Fibroblast of lung (primary cell): ENCODE data around the gene ROBO2. TPM values are rescaled to one million over a fixed set of nuclear protein-coding genes. Genes with fewer than 3 reads are reported as not detected.

Experiments
- DNase-seq, 2 donors: peaks; one replicate each; pipeline versions ENCODE4 v3.0.0 to v3.0.0-alpha.2; 2010; ENCODE audit warnings: low read depth in 2 of 2
- H2AFZ ChIP-seq: 2 replicates; pipeline ENCODE4 v1.5.1; 2012; ENCODE audit warnings: low read length, control low read depth, inconsistent platforms
- H3K27ac ChIP-seq: 2 replicates; pipeline ENCODE4 v1.5.1; 2011; ENCODE audit warnings: low read length, control low read depth; ENCODE audit not compliant: insufficient read depth
- H3K27me3 ChIP-seq: 2 replicates; pipeline ENCODE4 v1.5.1; 2011; ENCODE audit warnings: mild to moderate bottlenecking, low read length; ENCODE audit not compliant: control insufficient read depth, insufficient read depth
- H3K36me3 ChIP-seq: 2 replicates; pipeline ENCODE4 v1.5.1; 2011; ENCODE audit warnings: low read length; ENCODE audit not compliant: control insufficient read depth, insufficient read depth
- H3K4me1 ChIP-seq: 2 replicates; pipeline ENCODE4 v1.5.1; 2011; ENCODE audit warnings: low read length; ENCODE audit not compliant: control insufficient read depth, insufficient read depth; ENCODE audit errors: extremely low read depth
- H3K4me2 ChIP-seq: 2 replicates; pipeline ENCODE4 v1.5.1; 2011; ENCODE audit warnings: low read length, control low read depth; ENCODE audit not compliant: insufficient read depth; ENCODE audit errors: extremely low read depth
- H3K4me3 ChIP-seq, 4 experiments: fragments of 200-600 bp in 1 of 4; sonication (generic) in 1 of 4; replicated peaks in 1 of 4; 2 replicates each; pipeline ENCODE4 v1.5.1; 2011 to 2016; ENCODE audit warnings: low read length in 4 of 4, low read depth in 3 of 4, mild to moderate bottlenecking in 3 of 4, control low read depth in 2 of 4, inconsistent platforms in 1 of 4, mixed read lengths in 1 of 4; ENCODE audit not compliant: insufficient read depth in 1 of 4; ENCODE audit errors: control extremely low read depth in 1 of 4
- H3K79me2 ChIP-seq: 2 replicates; pipeline ENCODE4 v1.5.1; 2012; ENCODE audit warnings: mild to moderate bottlenecking, low read length, inconsistent platforms; ENCODE audit not compliant: control insufficient read depth, insufficient read depth
- H3K9ac ChIP-seq: 2 replicates; pipeline ENCODE4 v1.5.1; 2011; ENCODE audit warnings: mild to moderate bottlenecking, low read length, control low read depth; ENCODE audit not compliant: insufficient read depth
- H3K9me3 ChIP-seq: 2 replicates; pipeline ENCODE4 v1.5.1; 2012; ENCODE audit warnings: low read depth, low read length; ENCODE audit not compliant: control insufficient read depth, insufficient read depth
- H4K20me1 ChIP-seq: 2 replicates; pipeline ENCODE4 v1.5.1; 2011; ENCODE audit warnings: low read length; ENCODE audit not compliant: control insufficient read depth, insufficient read depth; ENCODE audit errors: extremely low read depth
- EZH2 ChIP-seq: IDR thresholded peaks from 2 replicates; pipeline ENCODE4 v1.5.1; 2012; ENCODE audit warnings: low read length, control low read depth, mild to moderate bottlenecking; ENCODE audit errors: missing control alignments
- polyA plus RNA-seq, 2 donors: library from polyadenylated mRNA; depleted of rRNA in 1 of 2; stranded (reverse) in 1 of 2; unstranded in 1 of 2; fragments of >200 nt; gene quantifications; 2 replicates each; pipeline ENCODE4 v1.2.1, GENCODE V29; 2011 to 2012; ENCODE audit warnings: missing spikeins in 1 of 2
- total RNA-seq: library from RNA; depleted of rRNA; stranded (reverse); fragments of >200 nt; gene quantifications from 2 replicates; pipeline ENCODE4 v1.2.1, GENCODE V29; 2014
- TF ChIP-seq, protein P1 (sequence below), 2 donors: IDR thresholded peaks in 1 of 2; conservative IDR thresholded peaks in 1 of 2; 1 replicate in 1 of 2; 2 replicates in 1 of 2; pipeline ENCODE4 v1.5.1; 2011 to 2012; ENCODE audit warnings: low read length in 2 of 2, control low read depth in 1 of 2, inconsistent platforms in 1 of 2, low read depth in 1 of 2, mild to moderate bottlenecking in 1 of 2

The ROBO2 gene
- total and polyA plus RNA-seq, 2 donors (not counting 1 experiment from before 2014, with no cell fraction given) = 0.83 to 1.5 TPM

DNA sequence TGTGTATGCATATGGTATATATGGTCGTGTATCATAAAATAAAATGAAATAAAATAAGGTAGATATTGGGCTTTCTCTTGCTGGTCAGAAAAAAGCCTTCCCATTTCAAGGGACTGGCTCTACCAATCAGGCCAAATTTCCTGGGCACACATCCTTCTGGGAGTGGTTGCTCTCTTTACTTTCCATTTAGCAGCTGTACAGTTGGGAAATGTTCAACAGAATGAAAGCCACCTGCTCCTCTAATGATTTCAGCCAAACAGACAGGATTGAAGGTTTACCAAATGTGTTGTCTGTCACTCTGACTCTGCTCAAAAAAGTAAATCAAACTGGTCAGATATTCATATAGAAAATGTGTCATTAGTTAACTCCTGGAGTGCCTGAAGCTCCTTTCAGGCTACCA is 380.4 kb downstream of the ROBO2 start:
- Histone ChIP-seq H3K9ac (no peak overlapping the region), H3K27ac (no peak overlapping the region), H3K27me3 (no peaks in the 10 kb centered on the region), H3K4me1 (no peaks in the 10 kb centered on the region), H3K36me3 (no peaks in the 10 kb centered on the region), H3K9me3 (no peaks in the 10 kb centered on the region), H3K4me3 (no peak overlapping the region), H3K4me2 (no peak overlapping the region), H3K79me2 (no peaks in the 10 kb centered on the region), H4K20me1 (no peaks in the 10 kb centered on the region), H2AFZ (no peak overlapping the region)
- TF ChIP-seq, protein P1, sequence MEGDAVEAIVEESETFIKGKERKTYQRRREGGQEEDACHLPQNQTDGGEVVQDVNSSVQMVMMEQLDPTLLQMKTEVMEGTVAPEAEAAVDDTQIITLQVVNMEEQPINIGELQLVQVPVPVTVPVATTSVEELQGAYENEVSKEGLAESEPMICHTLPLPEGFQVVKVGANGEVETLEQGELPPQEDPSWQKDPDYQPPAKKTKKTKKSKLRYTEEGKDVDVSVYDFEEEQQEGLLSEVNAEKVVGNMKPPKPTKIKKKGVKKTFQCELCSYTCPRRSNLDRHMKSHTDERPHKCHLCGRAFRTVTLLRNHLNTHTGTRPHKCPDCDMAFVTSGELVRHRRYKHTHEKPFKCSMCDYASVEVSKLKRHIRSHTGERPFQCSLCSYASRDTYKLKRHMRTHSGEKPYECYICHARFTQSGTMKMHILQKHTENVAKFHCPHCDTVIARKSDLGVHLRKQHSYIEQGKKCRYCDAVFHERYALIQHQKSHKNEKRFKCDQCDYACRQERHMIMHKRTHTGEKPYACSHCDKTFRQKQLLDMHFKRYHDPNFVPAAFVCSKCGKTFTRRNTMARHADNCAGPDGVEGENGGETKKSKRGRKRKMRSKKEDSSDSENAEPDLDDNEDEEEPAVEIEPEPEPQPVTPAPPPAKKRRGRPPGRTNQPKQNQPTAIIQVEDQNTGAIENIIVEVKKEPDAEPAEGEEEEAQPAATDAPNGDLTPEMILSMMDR (conservative IDR thresholded peaks at IDR 0.05 in 1 of 2, IDR thresholded peaks at IDR 0.05 in 1 of 2; ENCODE audit: low read depth in 1 of 2, low read length in 2 of 2) = no peak
- TF ChIP-seq EZH2 = no peak
- DNase-seq = no peak

DNA sequence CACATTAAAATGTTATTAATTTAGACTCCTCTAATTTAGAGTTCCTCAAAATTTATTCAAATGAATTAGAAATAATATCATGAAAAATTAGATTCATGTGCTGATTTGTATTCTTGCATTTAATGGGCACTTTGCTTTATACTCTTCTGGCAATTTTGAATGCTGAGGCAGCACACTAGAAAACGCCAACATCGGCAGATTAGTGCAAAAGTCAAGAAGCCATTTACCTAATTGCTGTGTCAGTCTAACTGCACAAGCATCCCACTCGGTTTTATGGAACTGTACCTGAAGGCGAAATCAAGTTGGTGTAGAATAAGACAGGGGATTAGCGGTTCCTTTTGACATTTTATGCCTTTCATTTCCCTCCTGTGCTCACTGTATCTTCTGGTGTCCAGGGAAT is 382.0 kb downstream of the ROBO2 start:
- Histone ChIP-seq H2AFZ (no peak overlapping the region), H3K27ac (no peak overlapping the region), H3K79me2 (no peaks in the 10 kb centered on the region), H3K4me3 (no peak overlapping the region), H3K36me3 (no peaks in the 10 kb centered on the region), H3K27me3 (no peaks in the 10 kb centered on the region), H4K20me1 (no peaks in the 10 kb centered on the region), H3K9me3 (no peaks in the 10 kb centered on the region), H3K4me1 (no peaks in the 10 kb centered on the region), H3K9ac (no peak overlapping the region), H3K4me2 (no peak overlapping the region)
- DNase-seq = no peak
- TF ChIP-seq EZH2 = no peak
- TF ChIP-seq, protein P1 (conservative IDR thresholded peaks at IDR 0.05 in 1 of 2, IDR thresholded peaks at IDR 0.05 in 1 of 2; ENCODE audit: low read depth in 1 of 2, low read length in 2 of 2) = no peak

DNA sequence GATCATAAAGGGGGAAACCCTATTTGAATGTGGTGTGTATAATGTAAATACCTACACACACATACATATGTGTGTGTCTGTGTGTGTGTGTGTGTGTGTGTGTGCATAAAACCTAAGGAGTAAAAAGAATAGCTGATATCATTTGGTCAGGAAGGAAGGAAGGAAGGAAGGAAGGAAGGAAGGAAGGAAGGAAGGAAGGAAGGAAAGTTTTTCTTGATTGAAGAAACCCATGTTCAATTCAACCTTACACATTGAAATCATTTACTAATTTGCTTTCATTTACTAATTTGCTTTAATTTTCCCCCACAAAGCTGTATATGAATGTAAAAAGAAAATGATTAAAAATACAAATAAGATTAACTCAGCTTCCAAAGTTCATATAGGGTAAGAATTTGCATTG is 386.6 kb downstream of the ROBO2 start:
- H3K36me3 ChIP-seq = no peaks in the 10 kb centered on the region
- no peak overlapping the region for H2AFZ ChIP-seq
- no peak overlapping the region for H3K9ac ChIP-seq
- no peaks in the 10 kb centered on the region for H3K27me3 ChIP-seq
- no peak overlapping the region for H3K4me3 ChIP-seq
- DNase-seq = no peak
- H4K20me1 ChIP-seq = no peaks in the 10 kb centered on the region
- H3K4me1 ChIP-seq = no peaks in the 10 kb centered on the region
- no peak overlapping the region for H3K4me2 ChIP-seq
- H3K27ac ChIP-seq = no peak overlapping the region
- no peak for TF ChIP-seq EZH2
- TF ChIP-seq, protein P1 (conservative IDR thresholded peaks at IDR 0.05 in 1 of 2, IDR thresholded peaks at IDR 0.05 in 1 of 2; ENCODE audit: low read depth in 1 of 2, low read length in 2 of 2) = no peak
- no peaks in the 10 kb centered on the region for H3K79me2 ChIP-seq
- H3K9me3 ChIP-seq = no peaks in the 10 kb centered on the region
